Activated naive CD4-positive, alpha-beta T cell treated with anti-CD3 and anti-CD28 coated beads, Interleukin-2, amount 10 ng/mL, durations not matched to agents 7 days and 5 days (primary cell): ENCODE data around the gene ZNF609.

Source experiments
- CTCF ChIA-PET: fragments of 350-600 bp; sonication (Branson Sonifier 250); formaldehyde crosslinking; loops from one replicate; lab custom pipeline; 2021; ENCODE audit warnings: antibody characterized with exemption; lab: Charles Lee
- DNase-seq: peaks from one replicate; pipeline ENCODE4 v3.0.0-alpha.2; 2020
- H3K27ac Mint-ChIP-seq: one replicate; pipeline ENCODE4 v1.8.0; 2021; ENCODE audit warnings: mild to moderate bottlenecking, moderate library complexity, mixed read lengths
- H3K27me3 Mint-ChIP-seq: one replicate; pipeline ENCODE4 v1.8.0; 2021; ENCODE audit warnings: mild to moderate bottlenecking, mixed read lengths
- H3K36me3 Mint-ChIP-seq: one replicate; pipeline ENCODE4 v1.8.0; 2021; ENCODE audit warnings: mixed read lengths
- H3K4me1 Mint-ChIP-seq: one replicate; pipeline ENCODE4 v1.8.0; 2021; ENCODE audit warnings: mixed read lengths
- H3K4me3 Mint-ChIP-seq: one replicate; pipeline ENCODE4 v1.8.0; 2021; ENCODE audit warnings: mild to moderate bottlenecking, moderate library complexity, mixed read lengths
- H3K9me3 Mint-ChIP-seq: one replicate; pipeline ENCODE4 v1.8.0; 2021; ENCODE audit warnings: mixed read lengths

ZNF609 gene

DNA sequence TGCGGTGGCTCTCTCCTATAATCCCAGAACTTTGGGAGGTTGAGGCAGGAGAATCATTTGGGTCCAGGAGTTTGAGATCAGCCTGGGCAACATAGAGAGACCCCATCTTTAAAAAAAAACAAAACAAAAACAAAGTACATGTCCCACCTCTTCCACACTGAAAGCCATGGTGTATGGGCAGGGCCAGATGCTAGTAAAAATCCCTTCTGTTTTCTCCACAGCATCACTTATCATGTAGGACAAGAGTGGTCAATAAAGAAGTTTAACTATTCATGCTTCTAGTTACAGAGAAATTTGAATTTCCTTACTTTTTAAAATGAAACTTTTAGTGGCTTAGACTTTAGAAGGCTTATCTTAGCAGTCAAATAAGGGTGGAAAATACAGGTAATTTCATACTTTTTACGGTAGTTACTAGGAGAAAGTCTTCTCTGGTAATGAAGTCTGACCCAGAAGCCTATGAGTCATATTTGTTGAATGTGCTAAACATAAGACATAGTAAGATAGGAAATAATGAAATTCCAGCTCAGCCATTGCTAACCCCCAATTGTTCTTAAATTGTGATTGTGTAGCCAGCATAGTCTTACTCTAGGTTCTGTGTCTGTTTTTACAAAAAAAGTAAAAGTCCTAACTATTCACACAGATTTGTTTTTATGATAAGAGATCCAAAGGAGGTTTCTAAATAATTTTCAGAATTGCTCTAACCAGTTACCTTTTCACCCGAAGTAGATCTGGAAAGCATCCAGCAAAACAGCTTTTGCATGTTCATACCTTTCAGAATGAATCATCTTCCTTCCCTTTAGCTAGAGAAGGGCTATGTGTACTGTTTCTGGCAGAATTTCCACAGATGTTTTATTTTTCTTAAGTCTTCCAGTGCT is 16.4 kb upstream of the ZNF609 start:
- Mint-ChIP-seq H3K4me3 (peak overlapping the region; percentile 8), H3K4me1 (peaks cover 58% of the 10 kb centered on the region), H3K9me3 (no peaks in the 10 kb centered on the region), H3K27ac (peak overlapping the region; percentile 82), H3K27me3 (no peaks in the 10 kb centered on the region), H3K36me3 (peaks cover 31% of the 10 kb centered on the region)
- no peak for DNase-seq
- CTCF ChIA-PET: no interaction called here

DNA sequence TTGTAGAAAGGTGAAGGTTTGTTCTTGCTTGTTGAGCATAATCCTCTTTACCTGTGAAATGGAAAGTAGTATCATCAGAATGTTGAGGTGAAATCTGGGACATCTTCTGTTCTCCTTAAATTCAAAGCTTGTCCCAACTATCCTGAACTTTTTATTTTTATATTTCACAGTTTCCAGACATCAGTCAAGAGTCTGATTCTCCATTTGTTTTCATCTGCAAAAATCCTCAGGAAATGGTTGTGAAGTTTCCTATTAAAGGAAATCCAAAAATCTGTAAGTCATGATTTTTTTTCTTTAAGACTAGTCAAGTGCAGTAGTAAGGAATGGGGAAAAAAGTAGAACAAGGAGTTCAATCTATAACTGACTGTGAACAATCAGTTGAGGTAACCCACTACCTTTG is 15.5 kb upstream of the ZNF609 start:
- peaks cover 63% of the 10 kb centered on the region for H3K4me1 Mint-ChIP-seq

DNA sequence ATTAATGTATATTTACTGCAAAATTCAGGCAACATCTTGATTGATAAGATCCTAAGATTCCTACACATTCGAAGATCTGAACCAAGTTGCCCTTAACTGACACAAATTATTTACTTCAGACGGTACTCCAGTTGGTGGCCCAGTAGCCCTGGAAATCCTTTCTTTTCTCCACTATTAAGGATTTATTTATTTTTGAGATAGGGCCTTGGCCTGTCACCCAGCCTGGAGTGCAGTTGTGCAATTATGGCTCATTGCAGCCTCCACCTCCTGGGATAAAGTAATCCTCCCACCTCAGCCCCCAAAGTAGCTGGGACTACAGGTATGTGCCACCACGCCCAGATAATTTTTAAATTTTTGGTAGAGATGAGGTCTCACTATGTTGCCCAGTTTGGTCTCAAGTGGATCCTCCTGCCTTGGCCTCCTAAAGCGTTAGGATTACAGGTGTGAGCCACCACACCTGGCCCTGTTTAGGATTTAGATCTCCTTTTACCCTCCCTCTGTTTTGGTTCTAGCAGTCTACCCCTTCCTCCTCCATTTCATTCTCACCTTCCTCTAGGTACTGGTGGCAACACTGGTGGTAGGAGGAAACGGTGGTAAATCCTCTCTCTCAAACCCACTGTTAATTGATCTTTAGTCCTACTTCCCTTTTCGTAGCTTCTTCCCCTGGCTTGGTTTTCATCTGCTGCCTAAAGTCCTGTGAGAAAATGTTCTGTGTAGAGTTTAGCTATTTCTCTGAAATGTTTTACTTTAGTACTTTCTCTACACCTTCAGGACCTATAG is 12.7 kb upstream of the ZNF609 start:
- Mint-ChIP-seq H3K9me3 (no peaks in the 10 kb centered on the region), H3K27me3 (no peaks in the 10 kb centered on the region), H3K4me3 (no peak overlapping the region), H3K27ac (peak overlapping the region; percentile 82), H3K36me3 (peaks cover 25% of the 10 kb centered on the region), H3K4me1 (peaks cover 66% of the 10 kb centered on the region)
- CTCF ChIA-PET: interaction anchor here (1.1 kb wide), 1 partner anchor 9 kb away, joined by 3 read pairs; no protein-coding TSS in a partner anchor
- DNase-seq: no peak

More for the DNA sequence above, 15.5 kb upstream of the ZNF609 start:
- CTCF ChIA-PET: no interaction called here
- no peaks in the 10 kb centered on the region for H3K27me3 Mint-ChIP-seq
- peak overlapping the region; percentile 82 for H3K27ac Mint-ChIP-seq
- no peak overlapping the region for H3K4me3 Mint-ChIP-seq
- peaks cover 33% of the 10 kb centered on the region for H3K36me3 Mint-ChIP-seq
- no peaks in the 10 kb centered on the region for H3K9me3 Mint-ChIP-seq
- DNase-seq: no peak

DNA sequence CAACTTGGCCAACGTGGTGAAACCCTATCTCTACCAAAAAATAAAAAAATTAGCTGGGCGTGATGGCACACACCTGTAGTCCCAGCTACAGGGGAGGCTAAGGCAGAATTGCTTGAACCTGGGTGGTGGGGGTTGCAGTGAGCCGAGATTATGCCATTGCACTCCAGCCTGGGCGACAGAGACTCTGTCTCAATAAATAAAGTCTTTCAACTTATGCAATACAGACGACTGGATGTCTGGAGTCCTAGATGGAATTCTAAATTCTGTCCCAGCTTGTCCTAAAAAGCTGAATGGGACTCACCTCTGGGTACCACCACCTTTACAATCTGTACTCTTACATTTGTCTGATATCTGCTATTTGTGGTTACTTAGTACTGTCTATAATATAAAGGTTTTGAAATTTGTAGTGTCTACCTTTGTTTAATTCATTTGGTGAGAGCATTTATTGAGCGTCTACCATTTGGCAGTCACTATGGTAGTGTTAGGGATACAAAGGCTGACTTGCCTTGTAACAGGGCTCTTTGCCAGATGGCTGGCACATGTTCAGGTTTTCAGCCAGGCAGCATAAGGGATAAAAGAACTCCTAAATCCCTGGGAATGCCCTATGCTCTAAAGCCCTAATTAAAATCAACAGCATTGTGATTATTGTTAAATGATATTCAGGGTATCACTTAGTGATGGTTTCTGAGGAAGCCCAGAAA is 7.2 kb upstream of the ZNF609 start:
- no peak overlapping the region for H3K27ac Mint-ChIP-seq
- H3K4me3 Mint-ChIP-seq: no peak overlapping the region
- no peaks in the 10 kb centered on the region for H3K9me3 Mint-ChIP-seq
- no peak for DNase-seq
- peaks cover 19% of the 10 kb centered on the region for H3K36me3 Mint-ChIP-seq
- peaks cover 40% of the 10 kb centered on the region for H3K4me1 Mint-ChIP-seq
- no peaks in the 10 kb centered on the region for H3K27me3 Mint-ChIP-seq
- CTCF ChIA-PET: interaction anchor here (1.3 kb wide), 1 partner anchor 26 kb away, joined by 4 read pairs; no protein-coding TSS in a partner anchor

DNA sequence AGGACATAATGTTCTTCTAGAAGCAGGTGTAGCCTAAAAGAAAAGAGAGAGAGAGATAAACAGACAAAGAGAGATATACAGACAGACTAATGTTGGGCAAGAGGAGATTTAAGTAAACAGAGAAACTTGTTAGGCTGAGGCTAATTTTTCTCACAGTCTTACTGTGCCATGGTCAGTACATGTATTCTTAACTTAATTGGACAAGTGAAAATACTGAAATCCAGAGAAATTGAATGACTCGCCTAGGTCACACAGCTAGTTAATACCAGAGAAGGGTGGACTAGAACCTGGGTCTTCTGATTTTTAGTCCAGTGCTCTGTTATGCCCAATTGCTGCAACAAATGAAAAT is 6.7 kb upstream of the ZNF609 start:
- no peak overlapping the region for H3K4me3 Mint-ChIP-seq
- no peaks in the 10 kb centered on the region for H3K27me3 Mint-ChIP-seq
- H3K9me3 Mint-ChIP-seq: no peaks in the 10 kb centered on the region
- peaks cover 35% of the 10 kb centered on the region for H3K4me1 Mint-ChIP-seq
- peaks cover 18% of the 10 kb centered on the region for H3K36me3 Mint-ChIP-seq
- CTCF ChIA-PET: interaction anchor here (1.3 kb wide), 1 partner anchor 26 kb away, joined by 4 read pairs; no protein-coding TSS in a partner anchor
- no peak overlapping the region for H3K27ac Mint-ChIP-seq
- no peak for DNase-seq

DNA sequence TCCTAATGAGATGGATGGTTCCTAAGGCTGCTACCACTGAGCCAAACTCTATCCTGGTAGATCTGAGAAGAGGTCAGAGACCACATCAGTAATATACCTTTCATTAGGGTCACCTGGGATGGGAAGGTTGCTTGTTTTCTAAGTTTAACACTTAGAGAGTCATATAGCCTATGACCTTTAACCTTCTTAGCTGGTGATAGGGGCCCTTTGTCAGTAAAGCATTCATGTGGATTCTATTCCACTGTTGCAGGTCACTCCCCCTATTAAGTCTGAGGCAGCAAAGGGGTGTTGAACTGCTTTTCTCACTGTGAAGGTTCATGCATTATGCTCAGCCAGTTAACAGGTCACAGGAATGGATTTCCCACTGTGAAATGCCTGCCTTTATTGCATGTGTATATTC is 6.1 kb upstream of the ZNF609 start:
- peaks cover 34% of the 10 kb centered on the region for H3K4me1 Mint-ChIP-seq
- H3K27me3 Mint-ChIP-seq: no peaks in the 10 kb centered on the region
- no peaks in the 10 kb centered on the region for H3K9me3 Mint-ChIP-seq
- no peak overlapping the region for H3K4me3 Mint-ChIP-seq
- peaks cover 18% of the 10 kb centered on the region for H3K36me3 Mint-ChIP-seq
- no peak for DNase-seq
- CTCF ChIA-PET: interaction anchor here (1.3 kb wide), 1 partner anchor 27 kb away, joined by 4 read pairs; no protein-coding TSS in a partner anchor
- H3K27ac Mint-ChIP-seq: no peak overlapping the region

DNA sequence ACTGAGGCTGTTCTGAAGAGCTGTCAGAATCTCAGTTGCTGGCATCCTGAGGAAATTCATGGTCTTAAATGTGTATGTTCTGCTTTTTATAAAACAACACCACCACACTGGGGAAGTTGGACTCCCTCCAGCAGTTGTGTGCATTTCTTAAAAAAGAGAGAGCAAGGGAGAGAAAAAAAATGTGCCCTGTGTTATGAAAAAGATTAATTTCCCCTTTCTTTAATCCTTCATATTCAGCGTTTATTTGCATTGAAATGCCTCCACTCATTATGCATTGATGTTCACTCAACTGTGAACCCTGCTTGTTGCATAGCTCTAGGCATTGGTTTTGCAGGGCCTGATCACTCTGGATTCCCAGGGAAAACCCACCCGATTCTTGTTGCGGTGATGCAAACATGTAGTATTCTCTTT is 4.4 kb upstream of the ZNF609 start:
- CTCF ChIA-PET: no interaction called here
- Mint-ChIP-seq H3K36me3 (peaks cover 14% of the 10 kb centered on the region), H3K27ac (no peak overlapping the region), H3K27me3 (no peaks in the 10 kb centered on the region), H3K9me3 (no peaks in the 10 kb centered on the region), H3K4me3 (no peak overlapping the region), H3K4me1 (peaks cover 29% of the 10 kb centered on the region)
- no peak for DNase-seq

DNA sequence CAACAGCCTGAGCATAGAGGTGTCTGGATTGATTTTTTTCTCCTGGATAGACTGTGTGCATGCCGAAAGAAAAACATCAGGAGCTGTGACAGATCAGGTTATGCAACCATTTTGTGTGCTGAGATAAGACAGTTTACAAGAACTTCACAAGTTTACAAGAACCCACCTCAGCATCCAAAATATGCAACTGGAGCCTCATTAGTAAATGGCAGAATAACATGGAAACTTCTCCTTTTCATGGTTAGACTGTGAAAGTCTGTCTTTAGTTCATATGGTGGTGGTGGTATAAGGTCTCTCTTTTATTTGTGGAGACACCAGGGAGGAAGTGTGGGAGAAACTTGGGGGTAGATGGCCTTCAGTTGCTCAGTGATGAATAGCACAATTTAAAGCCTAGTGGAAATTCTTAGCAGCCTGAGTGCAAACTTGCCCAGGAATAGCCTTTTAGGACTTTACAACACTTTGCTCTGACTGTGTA is 3.7 kb upstream of the ZNF609 start:
- no peak overlapping the region for H3K27ac Mint-ChIP-seq
- no peak for DNase-seq
- peaks cover 14% of the 10 kb centered on the region for H3K36me3 Mint-ChIP-seq
- no peak overlapping the region for H3K4me3 Mint-ChIP-seq
- H3K9me3 Mint-ChIP-seq: no peaks in the 10 kb centered on the region
- CTCF ChIA-PET: interaction anchor here (1.1 kb wide), 1 partner anchor 30 kb away, joined by 3 read pairs; no protein-coding TSS in a partner anchor
- H3K27me3 Mint-ChIP-seq: no peaks in the 10 kb centered on the region
- H3K4me1 Mint-ChIP-seq: peaks cover 28% of the 10 kb centered on the region

DNA sequence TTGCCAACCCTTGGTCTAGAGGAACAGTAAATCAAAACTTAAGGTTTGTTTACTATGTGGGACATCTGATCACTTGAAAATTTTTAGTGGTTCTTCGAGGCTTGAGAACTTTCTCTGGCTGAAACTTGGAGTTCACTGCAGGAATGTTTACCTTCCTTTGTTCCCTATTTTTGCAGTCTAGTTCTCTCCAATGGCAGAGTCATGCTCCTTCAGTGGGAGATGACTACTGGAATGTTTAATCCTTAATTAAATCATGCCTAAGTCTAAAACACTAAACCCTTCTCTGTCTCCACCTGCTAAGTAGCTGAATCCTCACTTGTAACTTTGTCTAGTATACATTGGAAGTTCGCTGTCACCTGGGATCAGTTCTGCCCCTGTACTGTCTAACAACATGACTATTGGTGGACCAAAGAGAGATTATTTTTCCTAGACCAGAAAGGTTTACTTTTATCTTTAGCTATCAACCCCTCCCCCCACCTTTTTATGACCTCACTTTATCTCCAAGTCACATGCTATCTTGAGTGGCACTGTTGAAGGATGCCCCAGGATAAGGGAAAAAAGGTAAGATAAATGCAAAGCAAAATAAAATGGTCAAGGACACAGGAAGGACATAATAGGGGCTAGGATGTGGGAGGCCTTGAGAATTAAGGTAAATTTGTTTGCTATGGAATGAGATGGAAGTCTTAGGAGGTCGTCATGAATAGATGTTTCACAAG is 1.2 kb upstream of the ZNF609 start:
- H3K27me3 Mint-ChIP-seq: no peaks in the 10 kb centered on the region
- peak overlapping the region; percentile 83 for H3K4me3 Mint-ChIP-seq
- DNase-seq: no peak
- no peaks in the 10 kb centered on the region for H3K9me3 Mint-ChIP-seq
- peaks cover 51% of the 10 kb centered on the region for H3K4me1 Mint-ChIP-seq
- H3K36me3 Mint-ChIP-seq: peaks cover 21% of the 10 kb centered on the region
- CTCF ChIA-PET: interaction anchor here (0.6 to 2.0 kb wide), 5 partner anchors 29 to 194 kb away, joined by 3 to 6 read pairs (median 3); no protein-coding TSS in a partner anchor
- no peak overlapping the region for H3K27ac Mint-ChIP-seq

DNA sequence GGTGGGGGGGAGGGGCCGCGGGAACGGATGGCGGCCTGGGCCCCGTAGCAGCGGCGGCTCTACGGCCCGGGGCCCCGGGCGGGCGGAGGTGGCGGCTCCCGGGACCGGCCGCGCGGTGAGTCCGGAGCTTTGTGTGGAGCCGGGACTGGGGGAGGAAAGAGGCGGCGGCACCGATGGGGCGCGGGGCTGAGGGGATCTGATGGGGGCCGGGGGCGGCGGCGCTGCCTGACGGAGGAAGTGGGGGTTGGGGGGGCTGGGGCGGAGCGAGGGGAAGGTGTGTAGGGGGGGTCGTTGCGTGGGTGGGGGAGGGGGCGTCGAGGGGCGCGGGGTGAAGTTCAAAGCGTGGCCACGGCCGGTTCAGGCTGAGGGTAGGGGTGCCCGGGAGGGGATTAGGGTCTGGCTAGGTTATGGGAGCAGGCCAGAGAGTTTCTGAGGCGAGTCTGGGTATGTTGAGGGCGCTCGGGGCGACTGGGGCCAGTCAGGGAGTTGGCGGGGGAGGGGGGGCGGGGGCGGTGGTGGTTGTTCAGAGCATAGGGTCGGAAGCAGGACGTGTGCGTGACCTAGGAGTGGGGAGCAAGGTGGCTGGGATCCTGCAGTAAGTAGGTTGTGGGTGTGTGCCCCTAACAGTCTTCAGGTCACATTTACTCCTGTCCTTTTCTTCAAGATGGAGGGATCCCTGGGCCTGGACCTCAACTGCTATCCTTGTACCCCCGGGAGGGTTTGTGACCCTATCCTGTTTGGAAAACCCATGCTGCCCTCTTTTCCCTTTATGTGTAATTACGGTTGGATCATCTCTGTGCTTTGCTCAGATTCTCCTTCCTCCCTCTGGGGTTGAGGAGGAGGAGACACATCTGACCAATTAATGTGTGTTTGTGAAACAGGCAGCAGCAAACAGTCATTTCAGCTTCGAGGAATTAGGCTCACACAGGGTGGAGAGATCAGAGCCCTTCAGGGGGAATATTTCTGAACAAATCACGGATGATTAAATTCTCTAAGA is 644 bp downstream of the ZNF609 start:
- Mint-ChIP-seq H3K36me3 (peaks cover 26% of the 10 kb centered on the region), H3K27ac (peak overlapping the region; percentile 91), H3K4me3 (peak overlapping the region; percentile 83), H3K9me3 (no peaks in the 10 kb centered on the region), H3K4me1 (peaks cover 58% of the 10 kb centered on the region), H3K27me3 (no peaks in the 10 kb centered on the region)
- CTCF ChIA-PET: interaction anchor here (1.0 to 2.0 kb wide), 3 partner anchors 31 to 34 kb away, joined by 3 to 6 read pairs (median 6); no protein-coding TSS in a partner anchor
- peak; percentile 53 for DNase-seq

DNA sequence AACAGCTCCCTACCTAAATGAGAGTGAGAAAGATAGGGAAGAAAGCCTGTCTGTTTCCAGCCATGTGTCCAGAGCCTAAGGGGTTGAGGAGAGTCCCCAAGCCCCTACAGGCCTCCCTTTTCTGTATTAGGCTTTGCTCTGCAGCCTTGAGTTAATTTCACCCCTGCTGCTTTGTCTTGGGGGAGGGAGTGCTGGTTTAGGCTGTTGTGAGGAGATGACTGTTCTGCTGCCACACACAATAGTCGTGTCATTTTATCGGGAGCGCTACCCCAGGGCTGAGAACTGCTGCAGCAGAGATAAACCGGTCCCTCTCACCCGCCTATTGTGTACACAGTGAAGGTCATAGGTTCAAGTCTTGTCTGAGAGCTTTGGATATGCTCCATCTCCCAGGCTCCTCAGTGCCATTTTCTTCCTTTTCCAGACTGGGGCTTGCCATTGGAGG is 1.4 kb downstream of the ZNF609 start:
- DNase-seq: peak; percentile 26
- CTCF ChIA-PET: interaction anchor here (1.0 to 1.6 kb wide), 2 partner anchors 31 to 34 kb away, joined by 3 to 6 read pairs; no protein-coding TSS in a partner anchor
- no peaks in the 10 kb centered on the region for H3K9me3 Mint-ChIP-seq
- H3K27ac Mint-ChIP-seq: peak overlapping the region; percentile 91
- H3K4me3 Mint-ChIP-seq: peak overlapping the region; percentile 83
- H3K27me3 Mint-ChIP-seq: no peaks in the 10 kb centered on the region
- H3K36me3 Mint-ChIP-seq: peaks cover 21% of the 10 kb centered on the region
- peaks cover 58% of the 10 kb centered on the region for H3K4me1 Mint-ChIP-seq

DNA sequence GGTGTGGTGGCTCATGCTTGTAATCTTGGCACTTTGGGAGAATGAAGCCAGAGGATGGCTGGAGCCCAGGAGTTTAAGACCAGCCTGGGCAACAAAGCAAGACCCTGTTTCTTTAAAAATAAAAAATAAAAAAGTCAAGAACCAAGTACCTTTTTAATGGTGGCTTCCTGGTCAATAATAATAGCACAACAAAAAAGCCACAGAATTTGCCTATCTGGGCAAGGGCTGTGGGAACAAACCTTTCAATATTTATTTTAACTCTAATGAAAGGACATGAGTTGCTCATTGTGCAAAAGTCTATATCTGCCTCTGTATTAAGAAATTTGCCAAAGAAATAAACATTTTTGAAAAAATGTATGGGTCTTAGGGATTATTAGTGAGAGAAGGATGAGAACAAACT is 2.1 kb downstream of the ZNF609 start:
- Mint-ChIP-seq H3K4me3 (peak overlapping the region; percentile 83), H3K27me3 (no peaks in the 10 kb centered on the region), H3K27ac (no peak overlapping the region), H3K36me3 (peaks cover 26% of the 10 kb centered on the region), H3K4me1 (peaks cover 60% of the 10 kb centered on the region), H3K9me3 (no peaks in the 10 kb centered on the region)
- CTCF ChIA-PET: interaction anchor here (1.0 to 1.6 kb wide), 2 partner anchors 32 to 35 kb away, joined by 3 to 6 read pairs; no protein-coding TSS in a partner anchor
- DNase-seq: no peak
